ENCODE measurements around the gene CDKN3. TPM values are rescaled to one million over a fixed set of nuclear protein-coding genes. Genes with fewer than 3 reads are reported as not detected.

The CDKN3 gene
- total RNA-seq, 1 experiment from 2014 or later = 56.7 TPM

Other genes with a start within 250 kb of the CDKN3 start
- 98.5 and 116 TPM in 2 replicates for gene CNIH1, start 44.4 kb downstream of the CDKN3 start, total RNA-seq (2014; rRNA removed; shearing (Covaris generic))
- 64.2 and 73.3 TPM in 2 replicates for gene GMFB, start 92.0 kb downstream of the CDKN3 start, total RNA-seq (2014; rRNA removed; shearing (Covaris generic))
- 9.1 and 17.7 TPM in 2 replicates for gene CGRRF1, start 112.9 kb downstream of the CDKN3 start, total RNA-seq (2014; rRNA removed; shearing (Covaris generic))
- 7.6 and 8.5 TPM in 2 replicates for gene SAMD4A, start 170.1 kb downstream of the CDKN3 start, total RNA-seq (2014; rRNA removed; shearing (Covaris generic))